Right lung (tissue), 10 donors: Measurements from ENCODE around the gene NPPC. TPM values are rescaled to one million over a fixed set of nuclear protein-coding genes. Genes with fewer than 3 reads are reported as not detected.
A peak's percentile ranks its signal among the peaks of the same experiment; 100 is the strongest.
"Not testable (repeated sequence)": the region's sequence is repeated elsewhere in the genome, so short reads cannot be mapped to it uniquely, and the experiment has no call there.

Experiments used
- DNase-seq, 2 donors: peaks; one replicate each; pipeline ENCODE4 v3.0.0-alpha.2; 2013
- long read RNA-seq, 8 donors: transcript quantifications; one replicate each; lab custom pipeline, GENCODE V29; 2026
- polyA plus RNA-seq, 5 donors: library from polyadenylated mRNA; unstranded; fragments of 120-200 nt; gene quantifications; one replicate each; pipeline versions ENCODE4 v1.2.1 to v1.2.3, GENCODE V29; 2013; ENCODE audit warnings: inconsistent platforms in 1 of 5, low replicate concordance in 1 of 5; ENCODE audit not compliant: insufficient read length in 5 of 5, insufficient read depth in 1 of 5

Gene NPPC, protein sequence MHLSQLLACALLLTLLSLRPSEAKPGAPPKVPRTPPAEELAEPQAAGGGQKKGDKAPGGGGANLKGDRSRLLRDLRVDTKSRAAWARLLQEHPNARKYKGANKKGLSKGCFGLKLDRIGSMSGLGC
- polyA plus RNA-seq = under 1 TPM in 2 of 5 donors, not detected in 3; 0.14 to 0.91 TPM
- long read RNA-seq, donor 1 = 0 reads
- long read RNA-seq, donor 2 = 0 reads
- long read RNA-seq, donor 3 = 0 reads
- long read RNA-seq, donor 4 = 0 reads
- long read RNA-seq, donor 5, partial matches to known transcripts = 0 of 1 reads
- long read RNA-seq, donor 5, other reads (novel, unspliced or antisense) = 0 of 1 reads
- long read RNA-seq, donor 6 = 0 reads
- long read RNA-seq, donor 7 = 0 reads
- long read RNA-seq, donor 8 = 0 reads

- peak; percentile 42 to 51 for DNase-seq
Observed at GRCh38 chr2:231926180-231926741, at the start of gene NPPC. Gene NPPC (minus strand): TSS chr2:231926396. CDS start chr2:231926249, 147 bp downstream.

- no peak for DNase-seq
Observed at GRCh38 chr2:231975001-231975400, 48.8 kb upstream of the NPPC start.

DNA sequence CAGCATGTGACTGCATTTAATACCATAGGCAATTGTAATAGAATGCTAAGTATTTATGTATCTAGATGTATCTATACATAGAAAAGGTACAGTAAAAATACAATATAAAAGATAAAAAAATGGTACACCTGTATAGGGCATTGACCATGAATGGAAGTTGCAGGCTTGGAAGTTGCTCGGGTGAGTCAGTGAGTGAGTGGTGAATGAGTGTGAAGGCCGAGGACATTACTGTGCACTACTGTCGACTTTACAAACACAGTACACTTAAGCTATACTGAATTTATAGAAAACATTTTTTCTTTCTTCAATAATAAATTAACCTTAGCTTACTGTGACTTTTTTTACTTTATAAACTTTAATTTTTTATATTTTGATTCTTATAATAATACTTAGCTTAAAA lies 44.3 kb upstream of the NPPC start:
- DNase-seq = no peak

DNA sequence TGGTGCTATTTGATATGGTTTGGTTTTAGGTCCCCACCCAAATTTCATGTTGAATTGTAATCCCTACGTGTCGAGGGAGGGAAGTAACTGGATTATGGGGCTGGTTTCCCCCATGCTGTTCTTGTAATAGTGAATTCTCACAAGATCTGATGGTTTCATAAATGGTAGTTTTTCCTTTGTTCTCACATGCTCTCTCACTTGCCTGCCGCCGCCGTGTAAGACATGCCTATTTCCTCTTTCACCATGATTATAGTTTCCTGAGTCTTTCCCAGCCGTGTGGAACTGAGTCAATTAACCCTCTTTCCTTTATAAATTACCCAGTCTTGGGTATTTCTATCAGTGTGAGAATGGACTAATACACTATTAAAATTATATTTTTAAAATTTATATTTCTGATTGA lies 42.6 kb upstream of the NPPC start:
- no peak for DNase-seq

GRCh38 chr2:231966886-231967285 lies 40.7 kb upstream of the NPPC start:
- DNase-seq = no peak

DNA sequence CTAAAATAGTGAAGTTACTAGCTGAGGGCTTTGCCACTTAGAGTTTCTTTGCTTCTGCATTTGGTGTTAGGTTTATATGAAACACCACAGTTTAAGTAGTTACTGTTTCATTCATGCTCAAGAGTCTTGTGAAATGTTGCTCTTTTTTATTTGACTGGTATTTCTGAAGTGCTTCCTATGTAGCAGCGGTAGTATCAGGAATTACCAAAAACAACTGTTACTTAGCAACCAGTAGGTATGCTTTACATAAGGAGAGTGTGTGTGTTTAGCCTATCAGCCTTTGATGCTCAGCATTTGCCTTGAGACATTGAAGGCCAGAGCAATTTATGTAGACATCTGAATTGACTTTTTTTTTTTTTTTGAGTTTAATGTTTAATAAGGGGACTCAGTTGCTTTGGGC lies 38.9 kb upstream of the NPPC start:
- peak in 1 of 2 donors; percentile 14 for DNase-seq

GRCh38 chr2:231961349-231962166 lies 35.4 kb upstream of the NPPC start, which contains the start of gene DIS3L2:
Gene DIS3L2 (plus strand): TSS chr2:231961713. CDS start chr2:232014928, 53,215 bp downstream.
- DNase-seq = peak; percentile 72 to 79

- DNase-seq = peak in 1 of 2 donors; percentile 7
Observed at GRCh38 chr2:231960810-231961348, 34.7 kb upstream of the NPPC start.

DNA sequence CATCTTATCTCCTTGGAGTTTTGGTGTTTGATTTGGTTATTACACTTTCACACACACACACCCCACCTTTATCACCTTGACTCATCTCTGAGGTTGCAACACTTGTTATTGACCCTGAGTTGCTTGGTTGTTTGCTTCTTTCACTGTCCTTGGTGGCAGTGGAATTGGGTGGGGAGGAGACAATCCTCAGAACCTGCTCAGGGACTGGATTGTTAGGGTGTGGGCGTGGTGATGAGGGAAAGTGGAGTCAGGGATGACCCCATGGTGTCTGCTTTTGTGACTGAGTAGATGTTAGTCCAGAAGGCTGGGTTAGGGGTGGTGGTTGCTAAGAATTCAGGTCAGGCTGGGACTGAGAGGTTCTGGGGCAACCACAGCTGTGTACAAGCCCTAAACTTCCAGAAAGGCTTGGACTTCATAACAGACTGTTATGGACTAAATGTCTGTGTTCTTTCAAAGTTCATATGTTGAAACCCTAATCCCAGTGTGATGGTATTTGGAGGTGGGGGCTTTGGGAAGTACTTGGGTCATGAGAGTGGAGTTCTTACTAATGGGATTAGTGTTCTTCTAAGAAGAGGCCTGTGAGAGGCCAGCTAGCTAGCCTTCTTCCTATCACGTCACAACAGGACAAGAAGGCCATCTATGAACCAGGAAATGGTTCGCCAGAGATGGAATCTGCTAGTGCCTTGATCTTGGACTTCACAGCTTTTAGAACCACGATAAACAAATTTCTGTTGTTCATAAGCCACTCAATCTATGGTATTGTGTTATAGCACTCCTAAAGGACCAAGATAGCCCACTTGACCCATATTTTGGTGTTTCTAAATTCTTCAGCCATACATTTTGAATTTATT lies 31.9 kb upstream of the NPPC start:
- no peak for DNase-seq

- no peak for DNase-seq
Observed at GRCh38 chr2:231955758-231956472, 29.7 kb upstream of the NPPC start.

GRCh38 chr2:231951452-231952035 lies 25.3 kb upstream of the NPPC start:
- no peak for DNase-seq

DNA sequence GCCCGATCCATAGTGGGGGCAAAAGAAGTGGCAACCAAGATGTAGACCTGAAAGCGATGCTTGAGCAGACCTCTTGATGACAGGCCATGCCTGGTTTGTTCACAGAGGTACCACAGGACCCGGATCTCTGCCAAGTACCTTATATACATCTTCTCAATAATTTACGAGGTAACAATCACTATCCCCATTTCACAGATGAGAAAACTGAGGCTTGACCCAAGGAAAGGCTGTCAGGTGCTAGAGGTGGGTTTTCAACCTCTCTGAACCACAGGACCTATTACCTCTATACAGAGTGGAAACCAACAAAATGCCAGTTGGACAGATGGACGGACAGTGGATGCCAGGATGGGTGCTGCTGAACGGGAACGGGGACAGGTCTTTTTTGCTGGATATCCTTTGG lies 21.5 kb upstream of the NPPC start:
- DNase-seq = no peak

DNA sequence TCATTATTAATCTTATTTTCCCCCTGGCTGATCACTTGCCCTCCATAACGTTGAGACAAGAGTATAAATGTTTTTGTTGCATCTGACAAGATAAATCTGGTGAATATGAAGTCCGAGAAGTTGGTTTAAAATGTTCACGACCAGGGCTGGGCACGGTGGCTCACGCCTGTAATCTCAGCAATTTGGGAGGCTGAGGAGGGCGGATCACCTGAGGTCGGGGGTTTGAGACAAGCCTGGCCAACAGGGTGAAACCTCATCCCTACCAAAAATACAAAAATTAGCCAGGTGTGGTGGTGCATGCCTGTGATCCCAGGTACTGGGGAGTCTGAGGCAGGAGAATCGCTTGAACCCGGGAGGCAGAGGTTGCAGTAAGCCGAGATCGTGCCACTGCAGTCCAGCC lies 20.9 kb upstream of the NPPC start:
- not testable (repeated sequence) for DNase-seq

DNA sequence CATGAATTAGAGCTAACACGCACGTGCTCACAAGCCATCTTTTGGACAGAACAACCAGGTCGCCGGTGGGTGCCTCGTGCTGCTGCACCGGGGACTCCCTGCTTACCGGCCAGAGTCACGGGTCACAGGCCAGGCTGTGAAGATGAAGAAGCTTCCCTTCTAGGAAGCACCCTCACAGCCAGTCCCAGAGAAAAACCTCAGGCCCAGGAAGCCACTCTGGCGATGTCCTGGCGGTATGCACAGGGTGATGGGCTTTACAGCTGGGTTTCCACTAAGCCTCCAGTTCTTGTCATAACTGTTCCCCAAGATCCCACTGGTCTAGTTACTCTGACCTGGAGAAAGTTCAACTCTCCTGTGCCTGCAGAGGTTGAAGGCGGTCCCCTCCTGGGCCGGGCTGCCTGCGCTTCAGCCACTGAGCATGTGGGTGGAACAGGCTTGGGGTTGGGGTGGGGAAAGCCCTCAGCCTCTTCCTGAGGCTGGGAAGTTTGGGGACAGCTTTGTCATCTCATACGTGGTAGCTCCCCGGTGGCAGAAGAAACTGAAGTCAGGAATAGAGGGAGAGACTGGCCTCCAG lies 20.1 kb upstream of the NPPC start:
- no peak for DNase-seq

- no peak for DNase-seq
Observed at GRCh38 chr2:231942180-231942579, 16.0 kb upstream of the NPPC start.

DNA sequence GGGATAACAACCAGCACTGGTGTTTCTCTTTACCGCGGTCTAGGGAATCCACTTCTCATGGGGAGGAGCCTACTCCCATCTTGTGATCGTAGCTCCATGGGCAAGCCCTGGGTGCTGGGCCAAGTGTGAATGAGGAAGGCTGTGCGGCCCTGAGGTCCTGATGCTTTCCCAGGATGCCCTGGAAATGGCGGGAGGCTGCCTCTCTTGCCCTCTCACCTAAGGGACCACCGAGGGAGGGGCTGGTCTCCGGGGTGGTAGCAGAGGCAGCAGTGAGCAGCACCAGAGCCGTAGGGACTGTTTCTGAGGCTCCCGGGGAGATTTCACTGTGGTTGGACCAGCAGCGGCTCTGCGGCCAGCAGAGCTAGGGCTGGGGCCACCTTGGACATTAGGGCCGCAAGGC lies 15.5 kb upstream of the NPPC start:
- DNase-seq = no peak

DNA sequence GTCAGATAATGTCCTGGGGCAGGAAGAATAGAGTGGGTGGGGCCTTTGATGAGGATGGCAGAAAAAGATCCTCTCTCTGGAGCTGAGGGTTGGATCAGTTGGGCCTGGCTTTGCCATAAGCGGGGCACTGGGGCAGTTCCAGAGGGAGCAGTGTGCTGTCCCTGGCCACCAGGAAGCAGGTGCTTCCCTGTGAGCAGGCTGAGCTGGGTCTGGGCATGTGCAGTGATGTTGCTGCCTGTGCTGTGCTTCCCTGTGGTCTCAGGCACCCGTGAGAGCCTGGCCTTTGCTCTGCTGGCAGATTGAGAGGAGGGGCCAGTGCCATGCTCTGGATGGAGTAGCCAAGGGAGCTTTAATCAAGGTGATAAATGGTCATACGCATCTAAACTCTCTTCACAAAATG lies 14.6 kb upstream of the NPPC start:
- no peak for DNase-seq

- DNase-seq = no peak
Observed at GRCh38 chr2:231939022-231939421, 12.8 kb upstream of the NPPC start.

DNA sequence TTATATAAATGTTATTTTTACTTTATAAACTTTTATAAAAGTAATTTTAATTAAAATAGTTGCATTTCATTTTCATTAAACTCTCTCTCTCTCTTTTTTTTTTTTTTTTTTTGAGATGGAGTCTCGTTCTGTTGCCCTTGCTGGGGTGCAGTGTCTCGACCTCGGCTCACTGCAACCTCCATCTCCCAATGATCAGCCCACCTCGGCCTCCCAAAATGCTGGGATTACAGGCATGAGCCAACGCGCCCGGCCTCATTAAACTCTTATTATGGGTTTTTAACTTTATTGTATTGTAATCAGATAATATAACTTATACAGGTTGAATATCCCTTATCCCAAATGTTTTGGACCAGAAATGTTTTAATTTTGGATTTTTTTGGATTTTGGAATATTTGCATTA lies 10.9 kb upstream of the NPPC start:
- no peak for DNase-seq

DNA sequence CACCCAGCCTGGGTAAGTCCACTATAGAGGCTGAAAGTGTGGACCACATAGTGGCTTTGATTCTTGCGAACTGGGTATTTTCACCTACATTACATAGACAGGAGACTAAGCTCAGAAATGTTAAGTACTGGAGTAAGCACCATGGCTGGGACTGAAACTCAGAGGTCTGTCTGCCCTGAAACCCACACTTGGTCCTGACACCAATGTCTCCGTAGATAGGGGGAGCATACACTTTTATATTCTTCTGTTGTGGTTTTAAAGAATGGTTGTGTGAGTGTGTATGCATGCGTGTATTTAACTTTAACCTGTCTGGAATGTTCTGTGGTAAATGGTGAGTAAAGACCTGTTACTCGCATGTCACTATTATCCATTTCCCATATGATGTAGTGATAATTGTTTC lies 10.3 kb upstream of the NPPC start:
- DNase-seq = no peak
